ENCODE results near the gene MST1.
"Not testable (repeated sequence)": the region's sequence is repeated elsewhere in the genome, so short reads cannot be mapped to it uniquely, and the experiment has no call there.

- TF ChIP-seq CBFB (CRISPR knock-in tag; IDR thresholded peaks at IDR 0.05; ENCODE audit: low read depth); TP53 (CRISPR knock-in tag; IDR thresholded peaks at IDR 0.05); CTCF (IDR thresholded peaks at IDR 0.05); ZNF416 (CRISPR knock-in tag; IDR thresholded peaks at IDR 0.05); PREB (CRISPR knock-in tag; IDR thresholded peaks at IDR 0.05; ENCODE audit: borderline replicate concordance); USF2 (CRISPR knock-in tag; IDR thresholded peaks at IDR 0.05); HMGXB4 (CRISPR knock-in tag; IDR thresholded peaks at IDR 0.05); FOXP4 (CRISPR knock-in tag; IDR thresholded peaks at IDR 0.05): not testable (repeated sequence)
Measured at GRCh38 chr3:49695350-49696015, 6.2 kb upstream of the MST1 start.

All from WTC11 (cell line).